ENCODE measurements around the gene HTT-AS.

HTT-AS gene

DNA sequence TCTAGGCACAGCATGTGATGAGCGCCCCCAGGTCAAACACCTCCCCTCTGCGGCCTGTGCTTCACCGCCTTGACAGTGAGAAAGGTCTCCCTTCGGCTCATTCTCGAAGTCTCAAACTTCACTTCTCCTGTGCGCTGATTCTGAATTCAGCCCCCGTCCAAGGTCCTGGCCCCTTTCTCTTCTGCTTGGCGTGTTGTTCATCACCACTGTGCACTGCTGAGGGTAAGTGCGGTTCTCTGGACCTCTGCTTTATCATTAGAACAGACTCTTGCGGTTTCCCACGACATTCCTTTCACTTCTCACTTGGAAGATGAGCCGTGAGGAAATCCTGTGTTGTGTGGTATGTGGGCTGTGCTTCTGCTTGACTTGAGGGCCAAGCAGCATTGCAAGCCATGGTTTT lies 11.9 kb downstream of the HTT-AS start:
- TF ChIP-seq CTCF (IDR thresholded peaks at IDR 0.05), result no peak

GRCh38 chr4:3060946-3061345 lies 13.4 kb downstream of the HTT-AS start:
- no peak for TF ChIP-seq CTCF (IDR thresholded peaks at IDR 0.05)

DNA sequence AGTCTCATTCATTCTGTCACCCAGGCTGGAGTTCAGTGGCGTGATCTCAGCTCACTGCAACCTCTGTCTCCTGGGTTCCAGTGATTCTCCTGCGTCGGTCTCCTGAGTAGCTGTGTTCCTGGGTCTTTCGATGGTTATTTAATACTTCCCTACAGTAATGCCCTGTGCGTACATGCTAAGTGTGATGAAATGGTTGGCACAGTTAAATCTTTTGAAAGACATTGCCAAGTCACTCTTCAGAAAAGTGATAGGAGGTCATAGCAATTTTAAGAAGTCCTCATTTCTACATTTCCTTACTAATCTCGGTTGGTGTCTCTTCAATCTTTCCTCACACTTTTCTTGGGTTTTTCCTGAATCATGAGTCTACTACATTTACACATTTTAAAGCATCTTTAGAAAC lies 14.4 kb downstream of the HTT-AS start:
- no peak for TF ChIP-seq CTCF (IDR thresholded peaks at IDR 0.05)

- TF ChIP-seq CTCF (IDR thresholded peaks at IDR 0.05), result no peak
These were observed 20.1 kb downstream of the HTT-AS start for GRCh38 chr4:3054169-3054759.

GRCh38 chr4:3047464-3048286 lies 26.7 kb downstream of the HTT-AS start:
- peak; percentile 89 for TF ChIP-seq CTCF (IDR thresholded peaks at IDR 0.05)

GRCh38 chr4:3046623-3047022 lies 27.7 kb downstream of the HTT-AS start:
- TF ChIP-seq CTCF (IDR thresholded peaks at IDR 0.05), result no peak

- TF ChIP-seq CTCF (IDR thresholded peaks at IDR 0.05), result no peak
These were observed 28.2 kb downstream of the HTT-AS start for GRCh38 chr4:3046162-3046561.
